Ovary (tissue), 9 donors: Measurements from ENCODE around the gene BRD4. TPM values are rescaled to one million over a fixed set of nuclear protein-coding genes. Genes with fewer than 3 reads are reported as not detected.
A peak's percentile ranks its signal among the peaks of the same experiment; 100 is the strongest.

Experiments
- DNase-seq, 5 donors: peaks; one replicate each; pipeline ENCODE4 v3.0.0-alpha.2; 2019 to 2020
- H3K27ac ChIP-seq, 2 donors: fragments of 200-600 bp; one replicate each; pipeline versions ENCODE4 v1.5.1 to v1.8.0; 2019 to 2022
- H3K27me3 ChIP-seq: fragments of 200-600 bp; one replicate; pipeline ENCODE4 v1.8.0; 2022
- H3K36me3 ChIP-seq: fragments of 200-600 bp; sonication (generic); one replicate; pipeline ENCODE4 v1.5.1; 2019
- H3K4me1 ChIP-seq: one replicate; pipeline ENCODE4 v1.8.1; 2013; ENCODE audit warnings: mild to moderate bottlenecking, moderate library complexity; ENCODE audit not compliant: insufficient read depth
- H3K4me3 ChIP-seq: fragments of 200-600 bp; sonication (generic); one replicate; pipeline ENCODE4 v1.5.1; 2017
- H3K9me3 ChIP-seq, 2 donors: fragments of 200-600 bp in 1 of 2; sonication (generic) in 1 of 2; one replicate each; pipeline versions ENCODE4 v1.5.1 to v1.8.1; 2013 to 2019; ENCODE audit warnings: mild to moderate bottlenecking in 1 of 2, moderate library complexity in 1 of 2
- EP300 ChIP-seq: sonication (generic); formaldehyde crosslinking; IDR thresholded peaks from one replicate; pipeline ENCODE4 v1.6.1; 2017; ENCODE audit warnings: antibody characterized with exemption
- POLR2A ChIP-seq: fragments of 450-650 bp; IDR thresholded peaks from one replicate; pipeline ENCODE4 v1.6.1; 2017; ENCODE audit warnings: antibody characterized with exemption, mild to moderate bottlenecking, moderate library complexity
- WGBS, 3 donors: extraction: QIAGEN DNeasy Blood & Tissue Kit in 1 of 3; methylation state at CpG; one replicate each; pipeline versions ENCODE4 v1.1.5 to v1.1.7; 2013 to 2017; 5-methylcytosine and 5-hydroxymethylcytosine counted together
- intact Hi-C, 4 donors: fragments of 100-400 bp; cut with DNase I; formaldehyde crosslinking; loops; one replicate each; pipeline versions ENCODE4 v1.11.0 to v1.15.1; 2022 to 2023
- polyA plus RNA-seq, 2 donors: library from polyadenylated mRNA; stranded (reverse); fragments of 200-250 nt in 1 of 2; fragments of 350-450 nt in 1 of 2; fragmentation: Illumina TruSeq in 1 of 2; extraction: RNeasy Lipid Tissue Mini Kit (QIAGEN cat#74804) in 1 of 2; gene quantifications; one replicate each; pipeline ENCODE4 v1.2.3, GENCODE V29; 2013 to 2014
- total RNA-seq, 7 donors: library from RNA; depleted of rRNA in 2 of 7; stranded (reverse); fragments of >200 nt in 2 of 7; fragmentation: NEBNext Ultra II Directional in 3 of 7; extraction: Animal tissue kit (Norgen Biotek cat#: 25700) in 3 of 7; gene quantifications; one replicate each; pipeline versions ENCODE4 v1.1.0 to v1.2.4, GENCODE V29; 2016 to 2023
- TF ChIP-seq, protein P1 (sequence below), 3 donors: fragments of 450-650 bp in 2 of 3; fragments of 200-600 bp in 1 of 3; IDR thresholded peaks; one replicate each; pipeline versions ENCODE4 v1.5.1 to v1.8.0; 2016 to 2022; ENCODE audit warnings: antibody characterized with exemption in 3 of 3, mild to moderate bottlenecking in 1 of 3
- donor health status: DM: no; HTN: no; CAD: no; lungs with moderate emphysema.
- donor health status: DM: no; HTN: no; CAD: no.
- donor health status: Bipolar disorder and iron deficiency.
- donor health status: DM: yes; HTN: yes; CAD: no.
- donor health status: DM: no; HTN: no; CAD: no.
- donor health status: DM: yes; HTN: yes; CAD: no.

The BRD4 gene
- total and polyA plus RNA-seq, 9 donors = 19.6 to 127 (median 90.4) TPM

GRCh38 chr19:15263361-15263985 is 68.9 kb downstream of the BRD4 start:
- H3K36me3 ChIP-seq = no peaks in the 10 kb centered on the region

DNA sequence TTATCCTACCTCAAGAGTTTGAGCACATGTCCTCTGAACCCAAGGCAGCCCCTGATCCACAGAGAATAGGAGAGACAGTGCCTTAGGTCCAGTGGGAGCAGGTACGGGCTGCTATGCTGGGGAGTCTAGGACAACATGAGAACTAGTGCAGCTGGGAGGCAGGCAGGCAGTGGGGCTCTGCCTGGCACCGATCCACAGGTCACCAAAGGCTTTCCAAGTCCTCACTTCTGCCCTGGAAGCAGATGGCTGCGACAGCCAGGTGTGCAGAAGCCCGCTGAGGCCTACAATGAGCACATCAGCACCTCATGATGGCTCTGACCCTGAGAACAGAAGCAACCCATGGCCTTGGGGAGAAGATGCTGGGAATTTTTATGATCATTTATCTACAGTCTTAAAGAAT is 70.3 kb downstream of the BRD4 start:
- intact Hi-C loops = loop anchor here in 3 of 4 donors (5.0 to 10.0 kb wide), 3 partner anchors 63 to 303 kb away; no protein-coding TSS in a partner anchor
- 67 to 84% (median 78%) methylated on average over 4 of the region's 4 CpGs for WGBS, 3 donors

More at GRCh38 chr19:15263361-15263985, 68.9 kb downstream of the BRD4 start:
- no peaks in the 10 kb centered on the region for H3K27me3 ChIP-seq
- no peak for TF ChIP-seq POLR2A
- TF ChIP-seq EP300 = no peak
- TF ChIP-seq, protein P1, sequence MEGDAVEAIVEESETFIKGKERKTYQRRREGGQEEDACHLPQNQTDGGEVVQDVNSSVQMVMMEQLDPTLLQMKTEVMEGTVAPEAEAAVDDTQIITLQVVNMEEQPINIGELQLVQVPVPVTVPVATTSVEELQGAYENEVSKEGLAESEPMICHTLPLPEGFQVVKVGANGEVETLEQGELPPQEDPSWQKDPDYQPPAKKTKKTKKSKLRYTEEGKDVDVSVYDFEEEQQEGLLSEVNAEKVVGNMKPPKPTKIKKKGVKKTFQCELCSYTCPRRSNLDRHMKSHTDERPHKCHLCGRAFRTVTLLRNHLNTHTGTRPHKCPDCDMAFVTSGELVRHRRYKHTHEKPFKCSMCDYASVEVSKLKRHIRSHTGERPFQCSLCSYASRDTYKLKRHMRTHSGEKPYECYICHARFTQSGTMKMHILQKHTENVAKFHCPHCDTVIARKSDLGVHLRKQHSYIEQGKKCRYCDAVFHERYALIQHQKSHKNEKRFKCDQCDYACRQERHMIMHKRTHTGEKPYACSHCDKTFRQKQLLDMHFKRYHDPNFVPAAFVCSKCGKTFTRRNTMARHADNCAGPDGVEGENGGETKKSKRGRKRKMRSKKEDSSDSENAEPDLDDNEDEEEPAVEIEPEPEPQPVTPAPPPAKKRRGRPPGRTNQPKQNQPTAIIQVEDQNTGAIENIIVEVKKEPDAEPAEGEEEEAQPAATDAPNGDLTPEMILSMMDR (IDR thresholded peaks at IDR 0.05) = no peak
- H3K4me1 ChIP-seq = peaks cover 21% of the 10 kb centered on the region
- WGBS, 3 donors = 79 to 83% (median 82%) methylated on average over 13 of the region's 13 CpGs
- H3K9me3 ChIP-seq = no peaks in the 10 kb centered on the region
- H3K4me3 ChIP-seq = no peak overlapping the region
- intact Hi-C loops = loop anchor here in 3 of 4 donors (5.0 to 10.0 kb wide), 3 partner anchors 61 to 301 kb away; no protein-coding TSS in a partner anchor
- no peak for DNase-seq
- peak overlapping the region in 1 of 2 donors; percentile 66 for H3K27ac ChIP-seq

DNA sequence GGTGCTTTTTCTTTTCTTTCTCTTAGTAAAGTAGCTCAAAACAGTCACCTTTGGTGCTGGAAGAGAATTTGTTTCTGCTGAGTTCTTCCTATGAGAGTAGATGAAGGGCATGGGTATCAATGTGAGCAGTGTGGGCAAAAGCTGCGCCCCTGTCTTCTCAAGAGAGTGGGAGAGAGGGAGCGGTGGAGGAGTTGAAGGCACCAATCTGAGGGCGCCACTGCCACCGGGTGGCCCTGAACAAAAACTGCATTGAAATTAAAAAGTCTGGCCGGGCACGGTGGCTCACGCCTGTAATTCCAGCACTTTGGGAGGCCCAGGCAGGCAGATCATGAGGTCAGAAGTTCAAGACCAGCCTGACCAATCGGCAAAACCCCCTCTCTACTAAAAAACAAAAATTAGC is 71.4 kb downstream of the BRD4 start:
- no peaks in the 10 kb centered on the region for H3K36me3 ChIP-seq
- no peaks in the 10 kb centered on the region for H3K27me3 ChIP-seq
- H3K27ac ChIP-seq = no peak overlapping the region

More for the DNA sequence above, 70.3 kb downstream of the BRD4 start:
- Histone ChIP-seq H3K9me3 (no peaks in the 10 kb centered on the region), H3K4me1 (peaks cover 21% of the 10 kb centered on the region), H3K27me3 (no peaks in the 10 kb centered on the region), H3K4me3 (no peak overlapping the region), H3K36me3 (no peaks in the 10 kb centered on the region), H3K27ac (no peak overlapping the region)
- DNase-seq = no peak
- no peak for TF ChIP-seq EP300
- no peak for TF ChIP-seq POLR2A

DNA sequence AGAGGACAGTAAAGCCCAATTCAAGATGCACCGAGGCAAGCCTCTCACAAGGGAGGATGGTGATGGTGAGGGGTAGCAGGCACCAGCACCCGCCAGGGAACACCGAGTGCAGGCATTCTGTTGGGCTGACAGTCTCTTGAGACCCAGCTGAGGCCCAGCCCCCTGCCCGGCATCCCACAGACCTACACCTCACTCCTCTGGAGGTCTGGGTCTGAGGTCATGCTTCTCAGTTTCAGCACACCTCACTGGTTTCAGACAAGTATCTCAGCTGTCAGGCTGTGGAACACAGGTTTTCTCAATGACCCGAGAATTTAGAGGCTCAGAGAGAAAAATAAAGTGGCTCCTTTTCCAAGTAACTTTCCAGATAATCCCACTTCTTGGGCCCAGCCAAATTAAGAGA is 72.4 kb downstream of the BRD4 start:
- Histone ChIP-seq H3K4me1 (peaks cover 6% of the 10 kb centered on the region), H3K36me3 (no peaks in the 10 kb centered on the region), H3K4me3 (no peak overlapping the region), H3K27me3 (no peaks in the 10 kb centered on the region), H3K9me3 (no peaks in the 10 kb centered on the region), H3K27ac (no peak overlapping the region)
- intact Hi-C loops = loop anchor here in 3 of 4 donors (5.0 to 10.0 kb wide), 6 partner anchors 65 to 305 kb away; no protein-coding TSS in a partner anchor
- no peak for DNase-seq
- 73 to 93% (median 81%) methylated on average over 5 of the region's 5 CpGs for WGBS, 3 donors
- TF ChIP-seq EP300 (no peak), POLR2A (no peak)
- TF ChIP-seq, protein P1 (IDR thresholded peaks at IDR 0.05) = no peak

More for the DNA sequence above, 71.4 kb downstream of the BRD4 start:
- Histone ChIP-seq H3K4me3 (no peak overlapping the region), H3K4me1 (peaks cover 14% of the 10 kb centered on the region), H3K9me3 (no peaks in the 10 kb centered on the region)
- no peak for DNase-seq
- intact Hi-C loops = loop anchor here in 3 of 4 donors (5.0 to 10.0 kb wide), 3 partner anchors 64 to 304 kb away; no protein-coding TSS in a partner anchor
- TF ChIP-seq POLR2A (no peak), EP300 (no peak)
- TF ChIP-seq, protein P1 (IDR thresholded peaks at IDR 0.05) = no peak
- WGBS, 3 donors = 66 to 81% (median 71%) methylated on average over 8 of the region's 8 CpGs

GRCh38 chr19:15257782-15258181 is 74.6 kb downstream of the BRD4 start:
- 84 to 93% (median 87%) methylated on average over 6 of the region's 6 CpGs for WGBS, 3 donors

More at GRCh38 chr19:15257782-15258181, 74.6 kb downstream of the BRD4 start:
- TF ChIP-seq, protein P1 (IDR thresholded peaks at IDR 0.05) = no peak
- TF ChIP-seq POLR2A = no peak
- no peak for TF ChIP-seq EP300
- no peaks in the 10 kb centered on the region for H3K9me3 ChIP-seq
- H3K36me3 ChIP-seq = no peaks in the 10 kb centered on the region
- intact Hi-C loops = loop anchor here in 2 of 4 donors (10.0 kb wide), 3 partner anchors 83 to 167 kb away; no protein-coding TSS in a partner anchor
- peaks cover 7% of the 10 kb centered on the region for H3K4me1 ChIP-seq
- DNase-seq = no peak
- no peaks in the 10 kb centered on the region for H3K27me3 ChIP-seq
- no peak overlapping the region for H3K27ac ChIP-seq
- no peak overlapping the region for H3K4me3 ChIP-seq
